ENCODE results near the gene ALS2.
A peak's percentile ranks its signal among the peaks of the same experiment; 100 is the strongest.

The ALS2 gene

GRCh38 chr2:201751566-201751965, 29.2 kb downstream of the ALS2 start:
- DNase-seq, result no peak

- DNase-seq, result peak; percentile 49
Measured at GRCh38 chr2:201746551-201746950, 34.2 kb downstream of the ALS2 start.

- DNase-seq, result no peak
Measured at GRCh38 chr2:201735486-201735885, 45.2 kb downstream of the ALS2 start.

GRCh38 chr2:201734111-201734510, 46.6 kb downstream of the ALS2 start:
- DNase-seq, result no peak

GRCh38 chr2:201733544-201733943, 47.2 kb downstream of the ALS2 start:
- no peak for DNase-seq

GRCh38 chr2:201730651-201731285, 50.0 kb downstream of the ALS2 start:
- DNase-seq, result no peak

GRCh38 chr2:201715459-201715858, 65.3 kb downstream of the ALS2 start:
- no peak for DNase-seq

- no peak for DNase-seq
Measured at GRCh38 chr2:201712726-201713125, 68.0 kb downstream of the ALS2 start.

GRCh38 chr2:201709747-201710146, 71.0 kb downstream of the ALS2 start:
- no peak for DNase-seq

- no peak for DNase-seq
Measured at GRCh38 chr2:201709049-201709448, 71.7 kb downstream of the ALS2 start.

GRCh38 chr2:201707753-201708152, 73.0 kb downstream of the ALS2 start:
- DNase-seq, result no peak

- no peak for DNase-seq
Measured at GRCh38 chr2:201707142-201707541, 73.6 kb downstream of the ALS2 start.

GRCh38 chr2:201704536-201704935, 76.2 kb downstream of the ALS2 start:
- DNase-seq, result no peak

GRCh38 chr2:201701646-201702045, 79.1 kb downstream of the ALS2 start:
- DNase-seq, result no peak

- no peak for DNase-seq
Measured at GRCh38 chr2:201699416-201699815, 81.3 kb downstream of the ALS2 start.

- DNase-seq, result no peak
Measured at GRCh38 chr2:201698588-201699226, 82.0 kb downstream of the ALS2 start, which contains the start of gene MPP4. Gene MPP4 (minus strand): TSS chr2:201698644. CDS start chr2:201693954, 4,690 bp downstream.

GRCh38 chr2:201697899-201698298, 82.8 kb downstream of the ALS2 start:
- no peak for DNase-seq

- DNase-seq, result no peak
Measured at GRCh38 chr2:201696151-201696659, 84.5 kb downstream of the ALS2 start.

GRCh38 chr2:201685156-201685555, 95.6 kb downstream of the ALS2 start:
- no peak for DNase-seq

GRCh38 chr2:201680743-201681142, 100.0 kb downstream of the ALS2 start:
- peak; percentile 16 for DNase-seq

GRCh38 chr2:201678401-201678800, 102.3 kb downstream of the ALS2 start:
- DNase-seq, result no peak

- DNase-seq, result no peak
Measured at GRCh38 chr2:201675454-201675853, 105.3 kb downstream of the ALS2 start.

GRCh38 chr2:201674794-201675193, 105.9 kb downstream of the ALS2 start:
- no peak for DNase-seq

- DNase-seq, result no peak
Measured at GRCh38 chr2:201674298-201674697, 106.4 kb downstream of the ALS2 start.

GRCh38 chr2:201673546-201673945, 107.2 kb downstream of the ALS2 start:
- DNase-seq, result no peak

All from hematopoietic multipotent progenitor cell treated with erythropoietin and hydrocortisone succinate and interleukin-3 and kit ligand, for 8 days (in vitro differentiated cells).